Measurements from ENCODE around the gene DGUOK. TPM values are rescaled to one million over a fixed set of nuclear protein-coding genes. Genes with fewer than 3 reads are reported as not detected.
A peak's percentile ranks its signal among the peaks of the same experiment; 100 is the strongest.
"Not testable (repeated sequence)": the region's sequence is repeated elsewhere in the genome, so short reads cannot be mapped to it uniquely, and the experiment has no call there.

DGUOK gene
- total RNA-seq, 2 experiments from 2014 or later = 71.5 to 72.1 TPM

DNA sequence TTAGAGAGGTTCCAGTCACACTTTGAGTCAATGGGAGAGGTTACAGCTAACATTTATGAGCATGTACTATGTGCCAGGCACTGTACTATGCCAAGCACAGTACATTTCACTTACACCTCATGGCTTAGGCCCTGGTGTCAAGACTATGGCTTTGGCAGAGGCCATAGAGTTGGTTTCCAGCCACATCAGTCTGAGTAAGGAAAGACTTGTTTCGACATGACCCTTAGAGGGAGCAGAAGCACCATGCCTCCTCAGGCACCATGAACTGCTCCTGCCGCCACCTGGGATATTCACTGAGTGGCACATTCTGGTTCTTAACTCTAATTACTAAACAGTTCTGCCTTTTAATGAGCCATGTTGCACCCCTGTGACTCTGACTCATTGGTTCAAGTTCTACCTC is 12.7 kb downstream of the DGUOK start:
- ChIA-PET POLR2A (interaction anchor here (0.6 to 3.0 kb wide), 3 partner anchors 10 to 208 kb away, joined by 3 to 12 read pairs (median 3); partner anchors contain the start of genes BOLA3 and DGUOK), CTCF (interaction anchor here (0.5 to 1.9 kb wide), 8 partner anchors 10 to 208 kb away, joined by 3 to 7 read pairs (median 4); partner anchors contain the start of gene STAMBP)
- Mint-ChIP-seq H3K36me3 (ENCODE audit: low read depth) (peaks cover 58% of the 10 kb centered on the region), H3K27me3 (ENCODE audit: low read depth) (no peaks in the 10 kb centered on the region), H3K4me3 (no peak overlapping the region), H3K9me3 (ENCODE audit: insufficient read depth) (no peaks in the 10 kb centered on the region), H3K4me1 (ENCODE audit: low read depth) (peaks cover 48% of the 10 kb centered on the region), H3K27ac (no peak overlapping the region)
- ATAC-seq = peak; percentile 63
- DNase-seq = peak; percentile 35

DNA sequence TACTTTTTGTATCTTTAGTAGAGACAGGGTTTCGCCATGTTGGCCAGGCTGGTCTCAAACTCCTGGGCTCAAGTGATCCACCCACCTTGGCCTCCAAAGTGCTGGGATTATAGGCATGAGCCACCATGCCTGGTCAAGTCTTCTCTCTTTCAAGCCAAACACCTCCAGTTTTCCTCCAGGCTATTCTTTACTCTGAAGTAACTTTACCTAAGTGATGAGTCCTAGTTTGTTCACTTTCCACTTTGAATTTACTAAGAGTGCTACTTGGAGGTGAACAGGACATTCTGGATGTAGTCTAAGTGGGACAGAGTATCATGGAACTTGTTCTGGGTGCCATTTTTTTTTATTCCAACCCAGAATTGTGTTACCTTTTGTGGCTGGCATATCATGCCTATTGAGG is 13.4 kb downstream of the DGUOK start:
- H3K9me3 Mint-ChIP-seq (ENCODE audit: insufficient read depth); ATAC-seq; DNase-seq; H3K4me3 Mint-ChIP-seq; H3K27me3 Mint-ChIP-seq (ENCODE audit: low read depth); H3K27ac Mint-ChIP-seq; POLR2A ChIA-PET: not testable (repeated sequence)
- Mint-ChIP-seq H3K36me3 (ENCODE audit: low read depth) (peaks cover 62% of the 10 kb centered on the region), H3K4me1 (ENCODE audit: low read depth) (peaks cover 51% of the 10 kb centered on the region)
- CTCF ChIA-PET = interaction anchor here (1.7 kb wide), 1 partner anchor 113 kb away, joined by 7 read pairs; no protein-coding TSS in a partner anchor

DNA sequence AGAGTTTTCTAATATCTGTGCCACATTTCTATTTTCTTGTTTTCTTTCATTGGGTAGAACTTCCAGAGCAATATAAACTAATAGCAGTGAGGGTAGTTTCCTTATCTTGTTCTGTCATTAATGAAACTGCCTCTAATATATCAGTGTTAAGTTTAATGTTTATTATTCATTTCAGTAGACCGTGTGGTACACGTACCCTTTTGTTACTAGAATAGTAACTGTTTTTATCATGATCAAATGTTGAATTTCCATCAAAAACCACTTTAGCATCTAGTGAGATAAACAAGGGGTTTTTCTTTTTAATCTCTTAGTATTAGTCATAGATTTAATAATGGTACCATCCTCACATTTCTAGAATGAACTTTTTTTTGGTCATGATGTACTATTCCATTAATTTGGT is 16.0 kb downstream of the DGUOK start:
- no peaks in the 10 kb centered on the region for H3K27me3 Mint-ChIP-seq (ENCODE audit: low read depth)
- no peak overlapping the region for H3K27ac Mint-ChIP-seq
- H3K4me1 Mint-ChIP-seq (ENCODE audit: low read depth) = peaks cover 36% of the 10 kb centered on the region
- DNase-seq (no peak), ATAC-seq (no peak)
- ChIA-PET CTCF (interaction anchor here (0.7 kb wide), 1 partner anchor 70 kb away, joined by 3 read pairs; no protein-coding TSS in a partner anchor), POLR2A (no interaction called here)
- H3K4me3 Mint-ChIP-seq = no peak overlapping the region
- no peaks in the 10 kb centered on the region for H3K9me3 Mint-ChIP-seq (ENCODE audit: insufficient read depth)
- H3K36me3 Mint-ChIP-seq (ENCODE audit: low read depth) = peaks cover 61% of the 10 kb centered on the region

DNA sequence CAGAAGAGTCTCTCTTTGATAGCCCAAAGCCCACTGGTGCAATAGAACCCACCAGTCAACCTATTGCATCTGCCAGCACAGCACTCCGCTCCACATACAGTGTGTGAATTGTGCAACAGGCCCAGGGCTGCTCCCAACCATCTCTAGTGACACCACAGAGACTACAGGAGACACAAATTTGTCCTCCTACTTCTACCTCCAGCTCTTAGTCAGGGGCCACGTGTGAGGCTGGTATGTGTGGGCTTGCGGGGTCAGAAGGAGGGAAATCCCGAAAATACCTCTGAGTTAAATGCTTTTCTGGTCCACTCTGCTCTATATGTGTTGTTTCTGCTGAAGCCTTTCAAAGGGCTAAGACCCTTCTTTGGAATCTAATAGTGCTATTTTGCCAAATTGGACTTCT is 18.0 kb downstream of the DGUOK start:
- peaks cover 34% of the 10 kb centered on the region for H3K4me1 Mint-ChIP-seq (ENCODE audit: low read depth)
- H3K4me3 Mint-ChIP-seq = no peak overlapping the region
- peaks cover 63% of the 10 kb centered on the region for H3K36me3 Mint-ChIP-seq (ENCODE audit: low read depth)
- ATAC-seq = no peak
- DNase-seq = no peak
- ChIA-PET CTCF (interaction anchor here (1.4 to 1.9 kb wide), 4 partner anchors 36 to 118 kb away, joined by 3 to 6 read pairs (median 4); partner anchors contain the start of gene STAMBP), POLR2A (no interaction called here)
- H3K27me3 Mint-ChIP-seq (ENCODE audit: low read depth) = no peaks in the 10 kb centered on the region
- no peak overlapping the region for H3K27ac Mint-ChIP-seq
- no peaks in the 10 kb centered on the region for H3K9me3 Mint-ChIP-seq (ENCODE audit: insufficient read depth)

DNA sequence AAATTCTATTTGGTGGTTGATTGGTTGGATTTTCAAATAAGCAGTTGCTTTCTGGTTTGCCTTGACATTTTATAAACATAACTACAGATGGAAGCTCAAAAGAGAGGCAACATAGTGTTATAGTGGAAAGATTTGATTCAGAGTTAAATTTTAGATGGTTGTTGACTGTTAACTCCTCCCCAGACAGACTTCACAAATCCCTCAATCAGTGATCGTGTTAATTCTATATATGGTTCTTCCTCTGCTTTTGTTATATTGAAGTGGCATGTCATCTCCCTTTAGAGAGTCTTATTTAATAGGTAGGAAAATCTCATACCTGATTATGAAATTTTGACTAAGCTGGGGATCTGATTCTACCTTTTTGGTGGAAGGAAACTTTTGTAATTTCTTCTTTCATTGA is 19.5 kb downstream of the DGUOK start:
- Mint-ChIP-seq H3K4me1 (ENCODE audit: low read depth) (peaks cover 32% of the 10 kb centered on the region), H3K4me3 (no peak overlapping the region), H3K27ac (no peak overlapping the region), H3K36me3 (ENCODE audit: low read depth) (peaks cover 62% of the 10 kb centered on the region), H3K9me3 (ENCODE audit: insufficient read depth) (no peaks in the 10 kb centered on the region), H3K27me3 (ENCODE audit: low read depth) (no peaks in the 10 kb centered on the region)
- ChIA-PET CTCF (interaction anchor here (1.2 kb wide), 1 partner anchor 232 kb away, joined by 3 read pairs; the partner anchor contains the start of gene MOB1A), POLR2A (no interaction called here)
- DNase-seq (no peak), ATAC-seq (no peak)

DNA sequence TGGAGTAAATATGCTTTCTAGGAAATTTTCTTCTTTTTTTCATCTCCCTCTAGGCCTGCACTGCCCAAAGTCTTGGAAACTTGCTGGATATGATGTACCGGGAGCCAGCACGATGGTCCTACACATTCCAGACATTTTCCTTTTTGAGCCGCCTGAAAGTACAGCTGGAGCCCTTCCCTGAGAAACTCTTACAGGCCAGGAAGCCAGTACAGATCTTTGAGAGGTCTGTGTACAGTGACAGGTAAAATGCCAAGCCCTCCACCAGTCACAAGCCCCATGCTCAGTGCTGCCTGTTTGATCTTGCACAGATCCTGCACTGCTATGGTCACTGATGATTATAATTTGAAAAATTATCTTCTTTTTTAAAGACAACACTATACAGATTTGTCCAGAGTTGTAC is 20.0 kb downstream of the DGUOK start:
- ATAC-seq (no peak), DNase-seq (no peak)
- ChIA-PET POLR2A (no interaction called here), CTCF (interaction anchor here (0.7 to 1.2 kb wide), 2 partner anchors 66 to 232 kb away, joined by 3 read pairs; partner anchors contain the start of gene MOB1A)
- Mint-ChIP-seq H3K27me3 (ENCODE audit: low read depth) (no peaks in the 10 kb centered on the region), H3K9me3 (ENCODE audit: insufficient read depth) (no peaks in the 10 kb centered on the region), H3K4me3 (no peak overlapping the region), H3K27ac (no peak overlapping the region), H3K36me3 (ENCODE audit: low read depth) (peaks cover 67% of the 10 kb centered on the region), H3K4me1 (ENCODE audit: low read depth) (peaks cover 36% of the 10 kb centered on the region)

DNA sequence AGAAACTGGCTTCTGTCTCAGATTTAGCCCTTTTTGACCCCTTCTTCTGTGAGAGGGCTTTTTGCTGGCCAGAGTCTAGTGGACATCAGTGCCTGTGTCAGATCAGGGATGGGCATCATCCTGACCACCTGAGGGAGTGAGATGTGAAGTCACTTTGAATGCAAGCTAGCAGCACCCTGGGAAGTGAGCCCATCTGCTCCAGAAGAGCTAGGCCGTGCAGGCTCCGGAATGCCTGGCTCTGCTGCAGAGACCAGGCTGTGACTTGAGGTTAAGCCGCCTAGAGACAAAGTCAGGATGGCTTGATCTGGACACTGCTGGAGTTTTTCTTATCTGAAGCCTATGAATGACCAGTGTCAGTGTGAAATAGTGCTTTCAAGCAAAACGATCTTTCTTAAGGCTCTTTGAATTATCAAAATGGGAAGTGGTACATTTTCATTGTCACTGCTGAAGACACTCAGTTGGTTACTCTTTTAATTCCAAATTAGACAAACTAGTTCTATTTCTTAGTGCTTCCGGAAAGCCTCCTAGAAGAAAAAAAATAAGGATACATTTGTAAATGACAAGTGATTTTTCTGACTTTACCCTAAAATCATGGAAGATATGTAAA is 20.8 kb downstream of the DGUOK start:
- no peak overlapping the region for H3K4me3 Mint-ChIP-seq
- ATAC-seq (no peak), DNase-seq (no peak)
- CTCF ChIA-PET = interaction anchor here (0.7 kb wide), 1 partner anchor 65 kb away, joined by 3 read pairs; no protein-coding TSS in a partner anchor
- H3K9me3 Mint-ChIP-seq (ENCODE audit: insufficient read depth) = no peaks in the 10 kb centered on the region
- POLR2A ChIA-PET = interaction anchor here (1.0 kb wide), 1 partner anchor 178 kb away, joined by 3 read pairs; no protein-coding TSS in a partner anchor
- peaks cover 74% of the 10 kb centered on the region for H3K36me3 Mint-ChIP-seq (ENCODE audit: low read depth)
- no peaks in the 10 kb centered on the region for H3K27me3 Mint-ChIP-seq (ENCODE audit: low read depth)
- peaks cover 42% of the 10 kb centered on the region for H3K4me1 Mint-ChIP-seq (ENCODE audit: low read depth)
- H3K27ac Mint-ChIP-seq = no peak overlapping the region

DNA sequence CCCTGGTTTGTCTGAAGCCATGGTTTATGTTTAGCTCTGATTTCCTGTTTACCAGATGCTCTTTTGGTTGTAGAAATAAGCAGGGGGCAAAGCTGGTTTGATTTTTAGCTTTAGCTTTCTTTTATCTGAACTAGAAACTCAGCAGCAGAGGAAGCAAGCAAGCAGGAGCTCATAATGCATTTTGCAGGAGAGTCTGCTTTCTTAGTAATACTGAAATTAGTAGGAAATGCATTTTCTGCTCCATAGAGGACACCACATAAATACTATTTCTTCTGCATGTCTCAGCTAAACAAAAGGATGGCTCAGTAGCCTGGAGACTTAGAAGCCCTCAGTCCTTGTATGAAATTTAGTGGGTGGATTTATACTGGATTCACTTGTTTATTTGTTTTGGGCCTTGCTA is 23.1 kb downstream of the DGUOK start:
- POLR2A ChIA-PET = interaction anchor here (1.4 kb wide), 1 partner anchor 22 kb away, joined by 6 read pairs; no protein-coding TSS in a partner anchor
- H3K27ac Mint-ChIP-seq = no peak overlapping the region
- CTCF ChIA-PET = interaction anchor here (1.3 to 1.9 kb wide), 2 partner anchors 11 to 24 kb away, joined by 3 to 6 read pairs; no protein-coding TSS in a partner anchor
- H3K4me1 Mint-ChIP-seq (ENCODE audit: low read depth) = peaks cover 40% of the 10 kb centered on the region
- ATAC-seq (no peak), DNase-seq (no peak)
- no peaks in the 10 kb centered on the region for H3K9me3 Mint-ChIP-seq (ENCODE audit: insufficient read depth)
- no peaks in the 10 kb centered on the region for H3K27me3 Mint-ChIP-seq (ENCODE audit: low read depth)
- H3K36me3 Mint-ChIP-seq (ENCODE audit: low read depth) = peaks cover 72% of the 10 kb centered on the region
- no peak overlapping the region for H3K4me3 Mint-ChIP-seq

DNA sequence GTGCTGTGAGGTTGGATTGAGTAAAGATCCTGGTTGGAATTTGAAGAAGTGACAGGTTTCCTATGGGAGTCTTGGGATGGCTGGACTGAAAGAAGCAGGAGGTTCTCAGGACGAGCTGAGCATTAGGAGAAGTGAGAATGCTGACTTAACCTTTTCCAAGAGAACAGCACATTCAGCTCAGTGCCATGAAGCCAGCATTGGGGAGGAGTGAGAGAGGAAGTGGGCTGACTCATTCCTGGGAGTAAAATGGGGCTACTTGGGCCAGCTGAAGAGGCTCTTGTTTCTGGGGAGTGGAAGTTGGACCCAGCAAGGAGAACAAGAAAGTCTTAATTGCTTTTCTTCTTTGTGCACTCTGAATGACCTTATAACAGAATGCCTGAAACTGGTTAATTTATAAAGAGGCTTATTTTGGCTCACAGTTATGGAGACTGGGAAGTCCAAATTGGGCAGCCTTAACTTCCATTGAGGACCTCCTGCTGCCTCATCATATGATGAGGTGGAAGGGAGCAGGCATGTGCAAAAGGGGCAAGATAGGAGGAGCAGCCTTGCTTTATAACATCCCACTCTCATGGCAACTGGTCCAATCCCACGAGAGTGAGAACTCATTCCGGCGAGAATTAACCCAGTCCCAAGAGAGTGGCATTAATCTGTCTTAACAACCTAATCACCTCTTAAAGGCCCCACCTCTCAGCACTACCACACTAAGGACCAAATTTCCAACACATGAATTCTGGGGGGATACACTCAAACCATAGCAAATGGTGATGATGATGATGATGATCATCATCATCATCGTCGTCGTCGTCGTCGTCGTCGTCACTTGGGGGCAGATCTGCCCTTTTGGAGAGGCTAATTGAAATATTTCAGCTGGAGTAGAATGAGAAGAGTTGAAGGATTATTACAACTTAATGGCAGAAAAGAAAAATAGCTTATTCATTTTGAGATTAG is 26.1 kb downstream of the DGUOK start:
- Mint-ChIP-seq H3K27me3 (ENCODE audit: low read depth) (no peaks in the 10 kb centered on the region), H3K9me3 (ENCODE audit: insufficient read depth) (no peaks in the 10 kb centered on the region), H3K4me3 (no peak overlapping the region), H3K4me1 (ENCODE audit: low read depth) (peaks cover 41% of the 10 kb centered on the region), H3K27ac (peak overlapping the region; percentile 68), H3K36me3 (ENCODE audit: low read depth) (peaks cover 67% of the 10 kb centered on the region)
- ChIA-PET CTCF (interaction anchor here (1.2 kb wide), 1 partner anchor 15 kb away, joined by 3 read pairs; no protein-coding TSS in a partner anchor), POLR2A (interaction anchor here (1.4 kb wide), 1 partner anchor 26 kb away, joined by 3 read pairs; no protein-coding TSS in a partner anchor)
- DNase-seq (no peak), ATAC-seq (no peak)

DNA sequence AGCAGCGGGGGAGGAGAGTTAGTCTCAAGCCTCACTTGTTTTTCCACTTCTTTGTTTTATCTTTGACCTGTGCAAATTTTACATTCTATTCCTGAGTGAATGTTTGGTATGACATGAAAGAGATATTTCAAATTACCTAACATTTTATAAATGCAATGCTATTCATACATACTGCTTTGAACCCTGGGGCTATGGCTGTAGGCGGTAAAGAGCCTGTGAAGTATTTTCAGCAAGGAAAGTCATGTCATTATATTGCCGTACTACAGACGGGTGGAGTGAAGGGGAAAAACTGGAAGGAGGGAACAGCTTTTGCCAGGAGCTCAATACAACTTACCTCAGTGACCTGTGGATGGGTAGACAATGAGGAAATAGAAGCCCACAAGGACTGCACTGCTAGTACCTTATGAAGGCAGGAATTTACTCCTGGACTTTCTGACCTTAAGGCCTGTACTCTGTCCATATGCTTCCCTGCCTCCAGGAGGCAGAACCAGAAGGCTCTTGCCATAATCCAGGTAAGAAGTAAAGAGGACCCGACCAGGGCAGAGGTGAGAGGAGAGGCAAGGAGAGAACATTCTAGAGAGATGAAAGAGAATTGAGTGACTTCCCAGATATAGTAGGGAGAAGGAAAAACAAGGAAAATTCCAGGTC is 29.7 kb downstream of the DGUOK start:
- peaks cover 68% of the 10 kb centered on the region for H3K36me3 Mint-ChIP-seq (ENCODE audit: low read depth)
- ChIA-PET CTCF (interaction anchor here (1.1 kb wide), 1 partner anchor 30 kb away, joined by 3 read pairs; no protein-coding TSS in a partner anchor), POLR2A (no interaction called here)
- no peak overlapping the region for H3K4me3 Mint-ChIP-seq
- H3K9me3 Mint-ChIP-seq (ENCODE audit: insufficient read depth) = no peaks in the 10 kb centered on the region
- no peak for ATAC-seq
- H3K4me1 Mint-ChIP-seq (ENCODE audit: low read depth) = peaks cover 28% of the 10 kb centered on the region
- no peak for DNase-seq
- peak overlapping the region; percentile 30 for H3K27ac Mint-ChIP-seq
- H3K27me3 Mint-ChIP-seq (ENCODE audit: low read depth) = no peaks in the 10 kb centered on the region

DNA sequence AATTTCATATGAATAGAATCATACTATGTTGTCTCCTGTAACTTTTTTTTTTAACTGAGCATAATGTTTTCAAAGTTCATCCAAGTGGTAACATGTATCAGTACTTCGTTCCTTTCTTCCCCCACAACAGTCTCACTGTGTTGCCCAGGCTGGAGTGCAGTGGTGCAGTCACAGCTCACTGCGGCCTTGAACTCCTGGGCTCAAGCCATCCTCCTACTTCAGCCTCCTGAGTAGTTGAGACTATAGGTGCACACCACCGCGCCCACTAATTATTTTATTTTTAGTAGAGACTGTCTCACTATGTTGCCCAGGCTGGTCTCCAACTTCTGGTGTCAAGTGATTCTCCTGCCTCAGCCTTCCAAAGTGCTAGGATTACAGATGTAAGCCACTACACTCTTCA is 34.6 kb downstream of the DGUOK start:
- ChIA-PET POLR2A (no interaction called here), CTCF (no interaction called here)
- DNase-seq (no peak), ATAC-seq (no peak)
- Mint-ChIP-seq H3K9me3 (ENCODE audit: insufficient read depth) (no peaks in the 10 kb centered on the region), H3K27me3 (ENCODE audit: low read depth) (no peaks in the 10 kb centered on the region), H3K36me3 (ENCODE audit: low read depth) (peaks cover 44% of the 10 kb centered on the region), H3K27ac (peak overlapping the region; percentile 23), H3K4me3 (no peak overlapping the region), H3K4me1 (ENCODE audit: low read depth) (peaks cover 25% of the 10 kb centered on the region)
